ENCODE results near the gene STYXL1.

Gene STYXL1

GRCh38 chr7:75962607-75963380 lies 85.0 kb downstream of the STYXL1 start:
- H3K27ac ChIP-seq (ENCODE audit: low read depth, low read length), result no peak overlapping the region
- H3K4me3 ChIP-seq (ENCODE audit: low read depth, low read length), result no peak overlapping the region
- H3K4me1 ChIP-seq (ENCODE audit: control insufficient read depth, insufficient read depth, low read length), result no peaks in the 10 kb centered on the region
- no peak overlapping the region for H3K9ac ChIP-seq (ENCODE audit: low read depth, low read length)
- peaks cover 60% of the 10 kb centered on the region for H3K36me3 ChIP-seq (ENCODE audit: control insufficient read depth, insufficient read depth, low read length)
- H3K9me3 ChIP-seq (ENCODE audit: control insufficient read depth, insufficient read depth, low read length), result no peaks in the 10 kb centered on the region
- H3K27me3 ChIP-seq (ENCODE audit: control insufficient read depth, insufficient read depth, low read length), result no peaks in the 10 kb centered on the region

GRCh38 chr7:75961218-75961617 lies 86.6 kb downstream of the STYXL1 start:
- H3K9ac ChIP-seq (ENCODE audit: low read depth, low read length), result no peak overlapping the region
- no peak overlapping the region for H3K27ac ChIP-seq (ENCODE audit: low read depth, low read length)
- H3K9me3 ChIP-seq (ENCODE audit: control insufficient read depth, insufficient read depth, low read length), result no peaks in the 10 kb centered on the region
- H3K4me3 ChIP-seq (ENCODE audit: low read depth, low read length), result no peak overlapping the region
- H3K4me1 ChIP-seq (ENCODE audit: control insufficient read depth, insufficient read depth, low read length), result peaks cover 6% of the 10 kb centered on the region
- H3K27me3 ChIP-seq (ENCODE audit: control insufficient read depth, insufficient read depth, low read length), result no peaks in the 10 kb centered on the region
- peaks cover 62% of the 10 kb centered on the region for H3K36me3 ChIP-seq (ENCODE audit: control insufficient read depth, insufficient read depth, low read length)

- no peak overlapping the region for H3K27ac ChIP-seq (ENCODE audit: low read depth, low read length)
- H3K9ac ChIP-seq (ENCODE audit: low read depth, low read length), result no peak overlapping the region
- no peak overlapping the region for H3K4me3 ChIP-seq (ENCODE audit: low read depth, low read length)
- no peaks in the 10 kb centered on the region for H3K27me3 ChIP-seq (ENCODE audit: control insufficient read depth, insufficient read depth, low read length)
- peaks cover 62% of the 10 kb centered on the region for H3K36me3 ChIP-seq (ENCODE audit: control insufficient read depth, insufficient read depth, low read length)
- H3K4me1 ChIP-seq (ENCODE audit: control insufficient read depth, insufficient read depth, low read length), result peaks cover 6% of the 10 kb centered on the region
- H3K9me3 ChIP-seq (ENCODE audit: control insufficient read depth, insufficient read depth, low read length), result no peaks in the 10 kb centered on the region
Observed at GRCh38 chr7:75960372-75960771, 87.4 kb downstream of the STYXL1 start.

GRCh38 chr7:75958802-75959543 lies 88.8 kb downstream of the STYXL1 start:
- H3K27ac ChIP-seq (ENCODE audit: low read depth, low read length), result no peak overlapping the region
- no peak overlapping the region for H3K9ac ChIP-seq (ENCODE audit: low read depth, low read length)
- H3K9me3 ChIP-seq (ENCODE audit: control insufficient read depth, insufficient read depth, low read length), result no peaks in the 10 kb centered on the region
- H3K4me3 ChIP-seq (ENCODE audit: low read depth, low read length), result no peak overlapping the region
- no peaks in the 10 kb centered on the region for H3K27me3 ChIP-seq (ENCODE audit: control insufficient read depth, insufficient read depth, low read length)
- H3K36me3 ChIP-seq (ENCODE audit: control insufficient read depth, insufficient read depth, low read length), result peaks cover 70% of the 10 kb centered on the region
- peaks cover 6% of the 10 kb centered on the region for H3K4me1 ChIP-seq (ENCODE audit: control insufficient read depth, insufficient read depth, low read length)

GRCh38 chr7:75957021-75957736 lies 90.6 kb downstream of the STYXL1 start:
- no peaks in the 10 kb centered on the region for H3K9me3 ChIP-seq (ENCODE audit: control insufficient read depth, insufficient read depth, low read length)
- H3K4me1 ChIP-seq (ENCODE audit: control insufficient read depth, insufficient read depth, low read length), result peaks cover 6% of the 10 kb centered on the region
- peaks cover 64% of the 10 kb centered on the region for H3K36me3 ChIP-seq (ENCODE audit: control insufficient read depth, insufficient read depth, low read length)
- H3K27me3 ChIP-seq (ENCODE audit: control insufficient read depth, insufficient read depth, low read length), result no peaks in the 10 kb centered on the region
- H3K27ac ChIP-seq (ENCODE audit: low read depth, low read length), result peak overlapping the region; percentile 46
- no peak overlapping the region for H3K4me3 ChIP-seq (ENCODE audit: low read depth, low read length)
- H3K9ac ChIP-seq (ENCODE audit: low read depth, low read length), result no peak overlapping the region

GRCh38 chr7:75955331-75955955 lies 92.4 kb downstream of the STYXL1 start:
- Histone ChIP-seq H3K27ac (ENCODE audit: low read depth, low read length) (no peak overlapping the region), H3K9me3 (ENCODE audit: control insufficient read depth, insufficient read depth, low read length) (no peaks in the 10 kb centered on the region), H3K4me1 (ENCODE audit: control insufficient read depth, insufficient read depth, low read length) (peaks cover 6% of the 10 kb centered on the region)

GRCh38 chr7:75953931-75954330 lies 93.9 kb downstream of the STYXL1 start:
- no peaks in the 10 kb centered on the region for H3K27me3 ChIP-seq (ENCODE audit: control insufficient read depth, insufficient read depth, low read length)
- no peak overlapping the region for H3K4me3 ChIP-seq (ENCODE audit: low read depth, low read length)
- H3K36me3 ChIP-seq (ENCODE audit: control insufficient read depth, insufficient read depth, low read length), result peaks cover 45% of the 10 kb centered on the region
- no peak overlapping the region for H3K9ac ChIP-seq (ENCODE audit: low read depth, low read length)
- H3K27ac ChIP-seq (ENCODE audit: low read depth, low read length), result no peak overlapping the region
- H3K9me3 ChIP-seq (ENCODE audit: control insufficient read depth, insufficient read depth, low read length), result no peaks in the 10 kb centered on the region
- H3K4me1 ChIP-seq (ENCODE audit: control insufficient read depth, insufficient read depth, low read length), result peaks cover 6% of the 10 kb centered on the region

More at GRCh38 chr7:75955331-75955955, 92.4 kb downstream of the STYXL1 start:
- no peak overlapping the region for H3K9ac ChIP-seq (ENCODE audit: low read depth, low read length)
- H3K36me3 ChIP-seq (ENCODE audit: control insufficient read depth, insufficient read depth, low read length), result peaks cover 59% of the 10 kb centered on the region
- H3K4me3 ChIP-seq (ENCODE audit: low read depth, low read length), result no peak overlapping the region
- no peaks in the 10 kb centered on the region for H3K27me3 ChIP-seq (ENCODE audit: control insufficient read depth, insufficient read depth, low read length)

- Histone ChIP-seq H3K27me3 (ENCODE audit: control insufficient read depth, insufficient read depth, low read length) (no peaks in the 10 kb centered on the region), H3K36me3 (ENCODE audit: control insufficient read depth, insufficient read depth, low read length) (peaks cover 42% of the 10 kb centered on the region), H3K27ac (ENCODE audit: low read depth, low read length) (no peak overlapping the region), H3K9ac (ENCODE audit: low read depth, low read length) (no peak overlapping the region), H3K4me1 (ENCODE audit: control insufficient read depth, insufficient read depth, low read length) (peaks cover 6% of the 10 kb centered on the region), H3K4me3 (ENCODE audit: low read depth, low read length) (no peak overlapping the region), H3K9me3 (ENCODE audit: control insufficient read depth, insufficient read depth, low read length) (no peaks in the 10 kb centered on the region)
Observed at GRCh38 chr7:75953431-75953830, 94.4 kb downstream of the STYXL1 start.

GRCh38 chr7:75951506-75951905 lies 96.3 kb downstream of the STYXL1 start:
- Histone ChIP-seq H3K9me3 (ENCODE audit: control insufficient read depth, insufficient read depth, low read length) (no peaks in the 10 kb centered on the region), H3K36me3 (ENCODE audit: control insufficient read depth, insufficient read depth, low read length) (peaks cover 39% of the 10 kb centered on the region), H3K27me3 (ENCODE audit: control insufficient read depth, insufficient read depth, low read length) (no peaks in the 10 kb centered on the region), H3K27ac (ENCODE audit: low read depth, low read length) (no peak overlapping the region), H3K9ac (ENCODE audit: low read depth, low read length) (no peak overlapping the region), H3K4me3 (ENCODE audit: low read depth, low read length) (no peak overlapping the region), H3K4me1 (ENCODE audit: control insufficient read depth, insufficient read depth, low read length) (no peaks in the 10 kb centered on the region)

- Histone ChIP-seq H3K27me3 (ENCODE audit: control insufficient read depth, insufficient read depth, low read length) (no peaks in the 10 kb centered on the region), H3K4me3 (ENCODE audit: low read depth, low read length) (no peak overlapping the region), H3K36me3 (ENCODE audit: control insufficient read depth, insufficient read depth, low read length) (peaks cover 26% of the 10 kb centered on the region), H3K9me3 (ENCODE audit: control insufficient read depth, insufficient read depth, low read length) (no peaks in the 10 kb centered on the region), H3K4me1 (ENCODE audit: control insufficient read depth, insufficient read depth, low read length) (no peaks in the 10 kb centered on the region), H3K9ac (ENCODE audit: low read depth, low read length) (no peak overlapping the region), H3K27ac (ENCODE audit: low read depth, low read length) (no peak overlapping the region)
Observed at GRCh38 chr7:75950111-75950681, 97.6 kb downstream of the STYXL1 start.

All from HUES48 (cell line).